Measurements from ENCODE around the gene SNPH.
A peak's percentile ranks its signal among the peaks of the same experiment; 100 is the strongest.
"Not testable (repeated sequence)": the region's sequence is repeated elsewhere in the genome, so short reads cannot be mapped to it uniquely, and the experiment has no call there.

Gene SNPH

DNA sequence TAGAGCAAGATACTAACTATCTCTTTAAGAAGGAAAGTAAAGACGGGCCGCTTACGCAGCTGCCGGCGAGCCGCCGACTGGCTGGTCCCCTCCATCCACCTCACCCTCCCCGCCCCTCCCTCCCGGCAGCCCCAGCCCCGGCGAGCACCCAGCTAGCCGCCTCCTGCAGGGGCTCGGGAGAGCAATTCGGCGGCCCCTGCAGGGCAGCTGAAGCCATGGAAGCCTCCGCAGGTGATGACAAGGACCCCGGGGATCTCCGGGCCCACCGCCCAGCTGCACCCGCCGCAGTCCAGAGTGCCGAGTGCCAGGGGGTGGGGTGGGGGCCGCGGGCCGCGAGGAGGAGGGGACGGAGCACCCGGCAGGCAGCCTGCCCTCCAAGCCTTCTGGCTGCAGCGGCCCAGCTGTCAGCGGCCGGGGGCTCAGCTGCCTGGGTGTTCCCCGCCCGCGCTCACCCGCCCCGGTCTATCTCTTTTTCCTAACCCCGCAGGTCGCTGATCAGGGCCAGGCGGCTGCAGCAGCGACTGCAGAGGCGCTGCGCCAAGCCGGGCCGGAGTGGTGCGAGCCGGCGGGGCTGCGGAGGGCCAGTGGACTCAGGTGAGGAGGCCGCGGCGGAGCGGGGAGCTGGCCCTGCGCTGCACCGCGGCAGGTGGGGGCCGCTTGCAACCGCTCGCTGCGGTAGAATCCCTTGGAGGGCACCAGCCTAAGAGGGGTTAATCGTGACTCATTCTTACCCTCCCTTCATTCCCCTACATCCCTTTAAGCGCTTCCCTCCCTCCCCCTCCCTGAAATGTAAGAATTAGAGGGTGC is at the start of gene SNPH:
TSS of gene SNPH (plus strand) at position 128 of the 807 bp plus-strand sequence. CDS start 29,946 bp downstream, outside the sequence.
- DNase-seq (ENCODE audit: low read depth in 2 of 2), result peak; percentile 39 to 58

GRCh38 chr20:1216527-1217427 is 49.3 kb upstream of the SNPH start:
- DNase-seq (ENCODE audit: low read depth in 2 of 2), result not testable (repeated sequence)

GRCh38 chr20:1222750-1223149 is 43.3 kb upstream of the SNPH start:
- DNase-seq (ENCODE audit: low read depth in 2 of 2), result not testable (repeated sequence)

DNA sequence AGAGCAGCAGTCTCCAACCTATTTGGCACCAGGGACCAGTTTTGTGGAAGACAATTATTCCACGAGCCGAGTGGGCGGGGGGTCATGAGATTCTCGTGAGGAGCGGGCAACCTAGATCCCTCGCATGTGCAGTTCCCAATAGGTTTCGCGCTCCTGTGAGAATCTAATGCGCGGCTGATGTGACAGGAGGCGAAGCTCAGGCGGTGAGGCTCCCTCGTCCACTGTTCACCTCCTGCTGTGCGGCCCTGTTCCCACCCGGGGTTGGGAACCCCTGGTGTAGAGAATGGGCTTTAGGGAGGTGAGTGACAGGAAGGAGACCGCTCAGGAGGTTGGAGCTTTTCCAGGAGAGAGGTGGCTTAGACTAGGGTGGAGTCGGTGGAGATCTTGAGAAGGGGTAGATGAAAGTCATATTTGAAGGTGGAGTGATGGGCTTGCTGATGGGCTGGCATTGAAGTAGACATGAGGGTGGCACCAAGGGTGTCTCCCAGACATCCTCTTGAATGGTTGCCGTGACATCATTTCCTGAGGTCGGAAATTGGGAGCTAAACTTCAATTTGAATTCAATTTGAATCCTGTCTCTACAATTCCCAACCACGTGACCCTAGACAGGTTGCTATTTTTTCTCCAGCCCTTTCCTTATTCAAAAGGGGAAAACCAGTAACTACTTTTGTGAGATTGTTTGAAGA is 41.7 kb upstream of the SNPH start:
- no peak for DNase-seq (ENCODE audit: low read depth in 2 of 2)

GRCh38 chr20:1225263-1225782 is 40.8 kb upstream of the SNPH start:
- no peak for DNase-seq (ENCODE audit: low read depth in 2 of 2)

DNA sequence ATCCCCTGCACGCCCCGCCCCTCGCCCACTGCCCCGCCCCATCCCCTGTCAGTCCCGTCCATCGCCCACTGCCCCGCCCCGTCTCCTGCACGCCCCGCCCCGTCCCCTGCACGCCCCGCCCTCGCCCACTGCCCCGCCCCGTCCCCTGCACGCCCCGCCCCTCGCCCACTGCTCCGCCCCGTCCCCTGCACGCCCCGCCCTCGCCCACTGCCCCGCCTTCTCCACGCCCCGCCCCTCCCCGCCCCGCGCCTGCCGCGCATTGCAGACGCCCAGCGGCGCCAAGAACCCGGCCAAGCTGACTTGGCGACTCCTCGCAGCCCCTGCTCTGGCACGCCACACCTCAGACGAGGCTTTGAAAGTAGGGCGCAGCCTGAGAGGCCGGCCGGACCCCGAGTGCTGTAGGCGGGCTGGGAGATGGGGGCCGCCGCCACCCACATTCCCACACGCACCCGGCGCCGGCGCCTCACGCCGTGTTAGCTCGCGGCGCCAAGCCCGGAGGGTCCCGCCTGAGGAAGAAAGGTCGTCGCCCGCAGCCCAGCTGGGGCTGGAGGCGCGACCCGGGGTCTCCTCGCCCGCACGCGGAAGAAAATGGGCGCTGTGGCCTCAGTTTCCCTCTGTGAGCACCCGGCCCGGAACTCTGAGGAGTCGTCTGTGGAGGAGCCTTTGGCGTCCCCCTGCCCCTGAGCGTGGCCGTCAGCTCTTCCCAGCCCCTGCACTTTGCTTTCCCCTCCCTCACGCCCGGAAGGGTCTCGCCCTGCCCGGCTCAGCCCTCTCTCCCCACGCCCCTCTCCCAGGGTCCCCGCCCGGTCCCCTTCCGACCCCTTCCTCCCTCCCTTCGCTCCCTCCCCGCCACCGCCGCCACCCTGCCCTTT is 40.1 kb upstream of the SNPH start, which contains the start of gene RAD21L1:
TSS of gene RAD21L1 (plus strand) at position 262 of the 872 bp plus-strand sequence. CDS start 2,410 bp downstream, outside the sequence.
- DNase-seq (ENCODE audit: low read depth in 2 of 2), result peak; percentile 57 to 76

DNA sequence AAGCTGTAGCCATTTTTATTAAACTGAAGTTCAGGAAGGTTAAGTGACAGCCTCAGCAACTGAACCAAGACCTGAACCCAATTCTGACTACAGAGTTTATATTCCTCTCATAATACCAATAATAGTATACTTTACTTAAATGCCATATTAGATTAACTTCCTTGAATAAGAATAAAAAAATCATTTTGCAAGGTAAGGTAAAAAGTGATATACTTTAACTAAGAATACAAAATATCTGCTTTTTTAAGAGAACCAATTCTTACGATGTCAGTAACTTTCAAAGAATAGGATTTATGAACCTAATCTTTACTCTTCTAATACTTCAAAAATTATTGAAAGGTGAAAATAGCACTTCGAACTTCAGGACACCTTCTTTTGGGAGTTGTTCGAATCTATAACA is 36.6 kb upstream of the SNPH start:
- DNase-seq (ENCODE audit: low read depth in 2 of 2), result no peak

DNA sequence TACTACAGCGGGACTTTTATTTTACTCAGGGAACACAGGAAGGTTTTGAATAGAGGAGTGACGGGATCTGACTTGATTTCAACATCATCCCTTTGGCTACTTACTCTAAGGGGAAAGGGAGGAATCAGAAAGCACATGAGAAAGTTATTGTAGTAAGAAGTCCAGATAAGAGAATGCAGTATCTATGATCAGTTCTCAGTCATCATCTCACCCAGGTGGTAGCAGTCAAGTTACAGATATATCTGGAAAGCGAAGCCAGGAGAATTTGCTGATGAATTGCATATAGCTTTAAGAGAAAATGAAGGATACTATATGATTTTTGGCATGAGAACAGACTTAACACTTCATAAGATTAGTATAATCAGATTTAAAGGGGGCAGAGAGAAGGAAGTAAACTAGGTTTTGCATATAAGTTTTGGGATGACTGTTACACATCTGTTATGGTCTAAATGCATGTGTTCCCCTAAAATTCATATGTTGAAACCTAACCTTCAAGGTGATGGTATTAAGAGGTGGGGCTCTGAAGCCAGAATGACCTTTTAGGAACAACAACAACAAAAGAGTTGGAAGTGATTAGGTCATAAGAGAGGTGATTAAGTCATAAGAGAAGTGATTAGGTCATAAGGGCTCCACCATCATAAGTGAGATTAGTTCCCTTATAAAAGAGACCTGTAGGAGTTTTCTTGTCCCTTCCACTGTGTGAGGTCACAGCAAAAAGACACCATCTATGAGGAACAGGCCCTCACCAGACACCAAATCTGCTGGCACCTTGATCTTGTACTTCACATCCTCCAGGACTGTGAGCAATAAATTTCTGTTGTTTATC is 33.6 kb upstream of the SNPH start:
- DNase-seq (ENCODE audit: low read depth in 2 of 2), result no peak

DNA sequence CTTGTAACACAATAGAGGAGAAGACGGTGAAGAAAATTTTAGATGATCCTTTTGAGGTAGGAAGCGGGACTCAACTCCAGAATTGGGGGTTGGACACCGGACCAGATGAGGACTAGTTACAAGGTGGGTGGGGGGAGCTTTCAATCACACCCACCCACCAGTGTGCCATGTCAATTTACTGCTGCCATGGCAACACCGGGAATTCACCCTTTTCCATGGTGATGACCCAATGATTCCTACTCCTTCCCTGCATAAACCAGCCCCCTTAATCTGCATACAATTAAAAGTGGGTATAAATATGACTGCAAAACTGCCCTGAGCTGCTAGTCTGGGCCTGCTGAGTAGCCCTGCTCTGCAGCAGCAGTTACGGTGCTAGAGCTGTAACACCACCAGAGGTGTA is 25.5 kb upstream of the SNPH start:
- DNase-seq (ENCODE audit: low read depth in 2 of 2), result no peak

DNA sequence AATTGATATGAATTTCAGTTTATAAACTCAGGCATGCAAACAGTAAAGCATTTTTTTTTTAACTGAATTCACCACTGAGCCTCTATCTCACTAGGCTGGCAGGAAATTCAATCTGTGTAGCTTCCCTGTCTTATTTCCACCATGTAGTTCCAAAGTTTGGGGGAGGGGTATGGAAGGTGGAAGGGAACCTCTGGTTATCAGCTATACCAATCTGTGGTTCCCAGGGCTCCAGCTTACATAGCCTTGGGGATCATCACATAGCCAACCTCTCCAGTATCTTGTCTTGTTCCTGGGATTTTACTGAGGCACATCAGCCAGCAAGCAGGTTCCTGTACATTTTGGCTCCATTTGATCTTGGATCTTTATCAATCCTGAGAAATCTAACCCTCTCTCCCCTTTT is 24.6 kb upstream of the SNPH start:
- no peak for DNase-seq (ENCODE audit: low read depth in 2 of 2)

DNA sequence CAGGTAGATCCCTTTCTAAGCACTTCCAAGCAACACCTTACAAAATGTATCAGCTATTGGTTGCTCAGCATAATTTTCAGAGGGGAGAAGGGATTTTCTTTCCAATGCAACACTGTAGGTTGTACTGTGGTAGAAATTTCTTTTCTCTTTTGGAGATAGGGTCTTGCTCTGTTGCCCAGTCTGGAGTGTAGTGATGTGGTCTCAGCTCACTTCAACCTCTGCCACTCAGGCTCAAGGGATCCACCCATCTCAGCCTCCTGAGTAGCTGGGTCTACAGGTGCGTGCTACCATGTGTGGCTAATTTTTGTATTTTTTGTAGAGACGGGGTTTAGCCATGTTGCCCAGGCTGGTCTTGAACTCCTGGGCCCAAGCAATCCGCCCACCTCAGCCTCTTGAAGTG is 24.0 kb upstream of the SNPH start:
- DNase-seq (ENCODE audit: low read depth in 2 of 2), result no peak

DNA sequence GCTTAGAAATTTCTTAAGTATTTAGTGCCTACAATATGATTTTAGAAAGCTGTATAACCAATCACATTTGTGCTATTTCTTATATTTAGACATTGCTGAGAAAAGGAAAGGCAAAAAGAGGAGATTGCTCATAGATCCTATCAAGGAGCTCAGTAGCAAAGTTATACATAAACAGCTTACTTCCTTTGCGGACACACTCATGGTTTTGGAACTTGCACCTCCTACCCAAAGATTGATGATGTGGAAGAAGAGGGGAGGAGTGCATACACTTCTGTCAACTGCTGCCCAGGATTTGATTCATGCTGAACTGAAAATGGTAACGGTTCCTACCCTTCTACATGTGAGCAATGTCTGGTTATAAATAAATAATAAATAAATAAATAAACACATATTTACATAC is 23.6 kb upstream of the SNPH start:
- no peak for DNase-seq (ENCODE audit: low read depth in 2 of 2)

DNA sequence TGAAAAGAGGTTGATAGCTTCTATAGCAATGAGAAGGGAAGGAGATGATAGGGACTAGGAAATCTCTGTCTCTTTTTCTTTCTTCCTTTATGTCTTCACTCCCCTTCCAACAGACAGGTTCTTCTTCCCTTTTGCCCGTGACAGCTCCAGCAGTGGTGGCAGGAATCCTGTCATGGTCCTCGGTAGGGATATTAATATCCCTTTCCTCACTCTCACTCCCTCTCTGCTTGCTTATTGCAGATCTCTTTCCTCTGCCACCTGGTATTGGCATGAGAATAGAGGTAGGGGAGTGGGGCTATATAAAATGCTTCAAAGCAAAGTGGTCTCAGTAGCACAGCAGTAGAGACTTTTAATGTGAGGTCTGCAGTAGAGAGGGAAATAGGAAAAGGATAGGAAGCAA is 20.5 kb upstream of the SNPH start:
- DNase-seq (ENCODE audit: low read depth in 2 of 2), result no peak

GRCh38 chr20:1247689-1248088 is 18.4 kb upstream of the SNPH start:
- no peak for DNase-seq (ENCODE audit: low read depth in 2 of 2)

DNA sequence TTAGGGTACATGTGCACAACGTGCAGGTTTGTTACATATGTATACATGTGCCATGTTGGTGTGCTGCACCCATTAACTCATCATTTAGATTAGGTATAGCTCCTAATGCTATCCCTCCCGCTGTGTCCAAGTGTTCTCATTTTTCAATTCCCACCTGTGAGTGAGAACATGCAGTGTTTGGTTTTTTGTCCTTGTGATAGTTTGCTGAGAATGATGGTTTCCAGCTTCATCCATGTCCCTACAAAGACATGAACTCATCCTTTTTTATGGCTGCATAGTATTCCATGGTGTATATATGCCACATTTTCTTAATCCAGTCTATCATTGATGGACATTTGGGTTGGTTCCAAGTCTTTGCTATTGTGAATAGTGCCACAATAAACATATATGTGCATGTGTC is 15.8 kb upstream of the SNPH start:
- not testable (repeated sequence) for DNase-seq (ENCODE audit: low read depth in 2 of 2)

- DNase-seq (ENCODE audit: low read depth in 2 of 2), result no peak
Measured at GRCh38 chr20:1252416-1252815, 13.7 kb upstream of the SNPH start.

- DNase-seq (ENCODE audit: low read depth in 2 of 2), result no peak
Measured at GRCh38 chr20:1254254-1254653, 11.8 kb upstream of the SNPH start.

GRCh38 chr20:1255675-1256074 is 10.4 kb upstream of the SNPH start:
- DNase-seq (ENCODE audit: low read depth in 2 of 2), result no peak

DNA sequence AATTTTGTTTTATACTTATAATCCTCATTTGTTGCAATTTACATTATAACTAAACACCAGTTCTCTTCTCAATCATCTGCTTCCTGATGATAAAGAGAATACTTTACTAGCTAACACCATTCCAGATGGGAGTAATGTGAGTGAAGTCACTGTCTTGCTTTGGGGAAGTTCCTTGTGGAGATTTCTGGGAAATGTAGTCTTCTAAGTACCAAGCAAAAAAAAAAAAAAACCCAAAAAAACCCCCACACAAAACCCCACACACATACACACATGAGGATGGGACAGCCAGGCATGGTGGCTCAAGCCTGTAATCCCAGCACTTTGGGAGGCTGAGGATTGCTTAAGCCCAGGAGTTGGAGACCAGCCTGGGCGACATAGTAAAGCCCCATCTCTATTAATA is 2.2 kb upstream of the SNPH start:
- no peak for DNase-seq (ENCODE audit: low read depth in 2 of 2)

- no peak for DNase-seq (ENCODE audit: low read depth in 2 of 2)
Measured at GRCh38 chr20:1264727-1265126, 1.4 kb upstream of the SNPH start.
